Thyroid gland (tissue), 4 donors: ENCODE results near the gene NOS1AP.

Source experiments
- CTCF ChIP-seq, 6 experiments: fragments of 200-600 bp in 3 of 6; fragments of 450-650 bp in 3 of 6; sonication (generic) in 3 of 6; IDR thresholded peaks; one replicate each; pipeline ENCODE4 v1.5.1; 2016 to 2019; ENCODE audit warnings: antibody characterized with exemption in 6 of 6, mild to moderate bottlenecking in 2 of 6, inconsistent platforms in 1 of 6, moderate library complexity in 1 of 6
- POLR2A ChIP-seq, 2 donors: fragments of 450-650 bp; IDR thresholded peaks; one replicate each; pipeline ENCODE4 v1.6.1; 2017; ENCODE audit warnings: antibody characterized with exemption in 2 of 2, mild to moderate bottlenecking in 2 of 2, moderate library complexity in 1 of 2

GRCh38 chr1:162067466-162067865, 2.0 kb upstream of the NOS1AP start:
- TF ChIP-seq POLR2A (IDR thresholded peaks at IDR 0.05) (no peak), CTCF (IDR thresholded peaks at IDR 0.05) (no peak)
